Measurements from ENCODE around the gene TIMM17A. TPM values are rescaled to one million over a fixed set of nuclear protein-coding genes. Genes with fewer than 3 reads are reported as not detected.

TIMM17A gene
- total and polyA plus RNA-seq, 3 experiments from 2014 or later, result 31.5 to 130 (median 120) TPM

Other genes starting within 250 kb of the TIMM17A start
- gene IPO9, start 126.3 kb upstream of the TIMM17A start, total RNA-seq, result 10 to 100 TPM; 65.2 to 71.2 TPM
- 27.8 TPM for gene IPO9, start 126.3 kb upstream of the TIMM17A start, polyA plus RNA-seq
- gene SHISA4, start 66.6 kb upstream of the TIMM17A start, total RNA-seq, result under 1 TPM; 0.24 to 0.88 TPM
- gene SHISA4, start 66.6 kb upstream of the TIMM17A start, polyA plus RNA-seq, result 0.41 TPM
- gene LMOD1, start 9.0 kb upstream of the TIMM17A start, total RNA-seq, result not detected
- gene LMOD1, start 9.0 kb upstream of the TIMM17A start, polyA plus RNA-seq, result not detected
- 10 to 100 TPM; 30.5 to 33.2 TPM for gene RNPEP, start 27.1 kb downstream of the TIMM17A start, total RNA-seq
- gene RNPEP, start 27.1 kb downstream of the TIMM17A start, polyA plus RNA-seq, result 36.3 TPM
- gene ELF3, start 55.1 kb downstream of the TIMM17A start, total RNA-seq, result under 1 TPM; 0.11 to 0.26 TPM
- not detected for gene ELF3, start 55.1 kb downstream of the TIMM17A start, polyA plus RNA-seq
- gene GPR37L1, start 167.4 kb downstream of the TIMM17A start, total RNA-seq, result not detected
- gene GPR37L1, start 167.4 kb downstream of the TIMM17A start, polyA plus RNA-seq, result 0.08 TPM
- gene ARL8A, start 189.2 kb downstream of the TIMM17A start, total RNA-seq, result 10 to 100 TPM; 50.2 to 51.4 TPM
- gene ARL8A, start 189.2 kb downstream of the TIMM17A start, polyA plus RNA-seq, result 12.3 TPM
- 100 to 1,000 TPM; 446 to 449 TPM for gene PTPN7, start 205.1 kb downstream of the TIMM17A start, total RNA-seq
- gene PTPN7, start 205.1 kb downstream of the TIMM17A start, polyA plus RNA-seq, result 91.4 TPM
- gene LGR6, start 238.3 kb downstream of the TIMM17A start, total RNA-seq, result under 1 TPM; 0.40 to 0.53 TPM
- gene LGR6, start 238.3 kb downstream of the TIMM17A start, polyA plus RNA-seq, result 3.1 TPM